ENCODE measurements around the gene PRKCA.
"Not testable (repeated sequence)": the region's sequence is repeated elsewhere in the genome, so short reads cannot be mapped to it uniquely, and the experiment has no call there.

The PRKCA gene

DNA sequence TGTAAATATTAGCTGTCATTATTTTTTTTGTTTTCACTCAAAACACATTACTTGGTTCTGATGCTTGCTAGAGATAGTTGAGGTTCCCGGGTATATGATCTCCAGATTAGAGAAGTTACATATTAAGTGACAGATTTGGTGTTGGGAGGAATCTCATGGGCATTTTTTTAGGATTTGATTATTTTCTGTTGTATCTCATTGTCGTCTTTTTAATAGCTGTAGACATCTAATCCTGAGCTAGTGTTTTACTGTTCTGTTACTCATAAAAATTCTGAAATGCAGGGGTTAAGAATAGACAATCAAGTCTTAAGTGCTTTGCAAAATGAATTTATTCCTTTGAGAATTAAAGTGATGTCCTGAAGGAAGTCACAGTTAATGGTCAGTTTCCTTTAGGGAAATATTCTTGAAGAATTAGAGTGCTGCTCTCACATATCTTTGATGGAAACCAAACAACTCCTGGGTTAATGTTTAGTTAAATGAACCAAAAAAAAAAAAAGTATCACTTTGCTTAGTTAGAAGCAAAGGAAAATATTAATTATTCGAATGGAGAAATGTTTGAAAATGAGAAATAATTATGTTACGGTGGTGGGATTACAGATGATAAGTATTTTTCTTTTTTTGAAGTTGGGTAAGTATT lies 280.8 kb downstream of the PRKCA start:
- DNase-seq = no peak

GRCh38 chr17:66584927-66585326 lies 282.5 kb downstream of the PRKCA start:
- DNase-seq = no peak

GRCh38 chr17:66585472-66585871 lies 283.1 kb downstream of the PRKCA start:
- DNase-seq = no peak

DNA sequence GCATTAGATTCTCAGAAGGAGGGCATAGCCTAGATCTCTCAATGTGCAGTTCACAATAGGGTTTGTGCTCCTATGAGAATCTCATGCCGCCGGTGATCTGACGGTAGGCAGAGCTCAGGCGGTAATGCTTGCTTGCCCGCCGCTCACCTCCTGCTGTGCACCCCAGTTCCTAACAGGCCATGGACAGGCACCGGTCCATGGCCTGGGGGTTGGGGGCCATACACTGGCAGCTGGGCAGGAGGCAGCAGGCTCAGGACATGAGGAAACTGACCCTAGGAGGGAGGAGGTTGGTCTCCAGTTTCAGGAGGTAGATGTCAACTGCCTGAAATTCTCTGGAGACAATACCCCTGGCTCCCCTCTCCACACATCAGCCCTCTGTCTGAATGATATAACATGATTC lies 287.5 kb downstream of the PRKCA start:
- DNase-seq = no peak

DNA sequence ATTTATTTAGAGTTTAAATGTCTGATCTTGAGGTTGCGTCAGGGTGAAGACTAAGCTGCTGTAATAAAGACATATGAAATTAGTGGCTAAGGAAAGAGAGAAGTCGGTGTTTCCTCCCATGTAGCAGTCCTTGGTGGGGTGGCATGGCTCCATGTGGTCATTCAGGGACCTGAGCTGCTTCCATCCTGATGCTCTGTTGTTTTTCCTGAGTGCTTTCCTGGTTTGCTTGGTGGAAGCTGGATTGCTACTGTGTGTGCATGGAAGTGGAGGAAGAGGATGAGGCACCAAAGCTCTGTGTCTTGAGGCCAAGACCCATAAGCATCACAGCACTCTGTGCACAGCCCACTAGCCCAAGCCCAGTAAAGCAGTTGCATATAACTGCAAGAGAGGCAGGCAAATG lies 290.7 kb downstream of the PRKCA start:
- no peak for DNase-seq

DNA sequence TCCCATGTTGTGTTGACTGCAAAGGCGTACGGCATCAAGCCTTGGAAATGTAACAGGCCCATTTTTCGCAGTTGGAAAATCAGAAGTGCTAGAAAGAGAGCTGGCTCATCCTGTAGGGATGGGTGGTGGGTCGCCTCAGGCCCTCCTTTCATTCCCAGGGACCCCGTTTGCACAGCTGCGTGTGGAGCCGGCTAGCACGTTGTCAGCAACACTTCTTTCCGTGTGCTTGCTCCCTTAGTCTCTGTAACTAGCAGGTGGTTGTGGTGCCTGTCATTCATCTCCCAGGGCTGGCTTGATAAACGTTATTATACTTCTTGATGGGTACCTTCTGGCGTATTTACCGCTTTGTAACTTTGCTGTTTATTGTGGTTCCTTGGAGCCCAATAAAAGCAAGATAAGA lies 293.5 kb downstream of the PRKCA start:
- DNase-seq = no peak

GRCh38 chr17:66602659-66603384 lies 300.4 kb downstream of the PRKCA start:
- no peak for DNase-seq

- DNase-seq = no peak
These were observed 302.0 kb downstream of the PRKCA start for GRCh38 chr17:66604376-66604775.

GRCh38 chr17:66605541-66605940 lies 303.1 kb downstream of the PRKCA start:
- no peak for DNase-seq

DNA sequence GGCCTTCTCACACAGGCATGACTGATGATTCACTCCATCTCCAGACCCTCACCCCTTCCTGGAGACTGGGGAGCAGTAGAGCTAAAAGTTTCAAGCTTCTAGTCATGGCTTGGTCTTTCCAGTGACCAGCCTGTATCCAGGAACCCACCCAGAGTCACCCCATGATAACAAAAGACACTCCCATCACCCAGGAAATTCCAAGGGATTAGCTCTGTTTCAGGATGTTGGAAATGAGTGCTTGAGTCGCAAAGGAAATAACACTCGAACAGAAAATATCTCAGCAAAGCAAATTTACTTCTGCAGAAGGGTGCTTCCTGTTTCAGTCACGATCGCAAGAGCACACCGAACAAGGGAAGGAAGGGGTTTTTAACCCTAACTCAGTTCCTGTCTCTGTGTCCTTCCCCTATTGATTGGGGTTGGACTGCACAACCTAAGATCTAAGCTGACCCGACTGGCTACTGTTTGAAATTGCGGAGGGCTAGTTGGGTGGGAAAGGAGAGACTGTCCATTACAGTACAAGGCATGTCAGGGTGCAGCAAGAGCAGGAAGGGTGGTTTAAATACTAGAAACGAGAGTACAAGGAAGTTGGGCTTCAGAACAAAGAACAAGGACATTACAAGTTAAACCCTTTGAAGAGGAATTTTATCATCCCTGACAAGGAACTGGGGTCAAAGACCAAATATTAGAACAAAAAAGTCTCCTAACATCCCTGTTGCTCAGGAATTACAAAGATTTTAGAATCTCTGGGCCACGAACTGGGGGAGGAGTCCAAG lies 308.1 kb downstream of the PRKCA start:
- DNase-seq = no peak

DNA sequence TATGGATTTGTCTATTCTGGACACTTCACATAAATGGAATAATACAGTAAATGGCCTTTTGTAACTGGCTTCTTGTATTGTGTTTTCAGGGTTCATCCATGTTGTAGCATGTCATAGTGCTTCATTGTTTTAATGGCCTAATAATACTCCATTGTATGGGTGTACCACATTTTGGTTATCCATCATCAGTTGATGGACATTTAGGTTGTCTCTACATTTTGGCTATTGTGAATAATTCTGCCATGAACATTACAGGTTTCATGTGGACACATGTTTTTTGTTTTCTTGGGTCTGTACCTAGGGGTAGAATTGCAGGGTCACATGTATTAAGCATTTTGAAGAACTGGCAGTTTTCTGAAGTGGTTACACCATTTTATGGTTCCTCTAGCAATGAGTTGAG lies 309.0 kb downstream of the PRKCA start:
- DNase-seq = no peak

DNA sequence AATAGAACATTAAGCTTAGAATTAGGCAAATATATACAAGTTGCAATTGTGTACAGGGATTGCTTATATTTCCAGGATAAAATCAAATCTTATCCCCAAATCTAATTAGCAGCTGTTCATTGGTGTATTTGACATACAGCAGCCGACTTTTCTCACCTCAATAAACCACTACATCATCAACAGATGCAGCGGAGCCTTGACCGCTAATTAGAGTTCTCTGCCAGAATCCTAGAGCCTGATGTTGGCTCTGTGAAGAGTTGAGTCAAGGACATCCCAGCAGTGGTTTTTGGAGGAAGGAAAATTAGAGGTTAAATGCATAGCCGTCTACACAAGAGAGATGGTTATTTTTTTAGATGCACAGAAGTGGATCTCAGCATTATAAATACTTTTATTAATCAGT lies 310.6 kb downstream of the PRKCA start:
- DNase-seq = no peak

DNA sequence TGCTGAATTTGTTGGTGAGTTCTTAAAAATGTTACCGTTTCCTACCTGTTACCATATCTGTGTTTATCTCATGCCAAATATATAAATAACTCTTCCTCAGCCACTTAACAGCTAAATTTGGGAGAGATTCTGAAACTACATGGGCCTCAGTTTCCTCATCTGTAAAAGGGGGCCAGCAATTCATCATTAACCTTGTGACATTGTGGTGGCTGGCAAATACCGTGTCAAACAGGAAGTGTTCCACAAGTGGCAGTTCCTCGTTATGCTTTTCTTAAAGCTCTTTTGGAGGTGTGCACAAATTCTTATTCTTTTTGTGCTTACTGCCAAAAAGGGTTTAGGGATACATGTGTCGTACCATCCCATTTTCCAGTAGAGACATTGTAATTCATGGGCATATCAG lies 312.1 kb downstream of the PRKCA start:
- DNase-seq = no peak

GRCh38 chr17:66619206-66619605 lies 316.8 kb downstream of the PRKCA start:
- DNase-seq = no peak

GRCh38 chr17:66620528-66620927 lies 318.1 kb downstream of the PRKCA start:
- DNase-seq = no peak

- DNase-seq = not testable (repeated sequence)
These were observed 322.2 kb downstream of the PRKCA start for GRCh38 chr17:66624630-66625029.

GRCh38 chr17:66625311-66625767 lies 322.9 kb downstream of the PRKCA start:
- no peak for DNase-seq

- DNase-seq = no peak
These were observed 325.6 kb downstream of the PRKCA start for GRCh38 chr17:66627985-66628384.

- no peak for DNase-seq
These were observed 327.3 kb downstream of the PRKCA start for GRCh38 chr17:66629762-66630161.

GRCh38 chr17:66630379-66630778 lies 328.0 kb downstream of the PRKCA start:
- DNase-seq = no peak

DNA sequence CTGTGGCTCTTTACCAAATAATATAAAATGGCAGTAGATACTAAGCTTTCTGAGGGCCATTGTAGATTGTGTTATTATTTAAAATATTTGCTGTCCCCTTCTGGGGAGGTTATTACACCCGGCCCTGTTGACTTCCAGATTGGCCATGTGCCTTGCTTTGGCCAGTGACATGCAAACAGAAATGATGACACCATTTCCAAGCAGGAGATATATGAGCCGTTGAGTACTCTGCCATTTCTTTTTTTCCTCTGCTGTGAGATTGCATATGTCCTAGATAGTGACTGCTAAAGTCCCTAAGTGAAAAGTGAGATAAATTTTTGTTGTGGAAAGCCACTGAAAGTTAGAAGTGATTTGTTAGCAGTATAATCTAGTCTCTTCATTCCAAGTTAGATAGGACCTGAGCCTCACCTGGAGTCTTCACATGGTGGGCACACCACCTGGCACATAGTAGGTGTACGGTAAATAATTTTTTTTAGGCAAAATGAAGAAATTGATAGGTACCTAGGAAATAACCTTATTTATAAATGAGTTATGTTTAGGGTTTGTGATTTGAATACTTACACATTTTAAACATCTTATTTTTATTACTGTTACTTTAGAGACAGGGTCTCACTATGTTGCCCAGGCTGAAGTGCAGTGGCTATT lies 328.5 kb downstream of the PRKCA start:
- no peak for DNase-seq

GRCh38 chr17:66632731-66633130 lies 330.3 kb downstream of the PRKCA start:
- no peak for DNase-seq

- no peak for DNase-seq
These were observed 331.0 kb downstream of the PRKCA start for GRCh38 chr17:66633317-66633965.
